ENCODE measurements around the gene CSRP1.

Gene CSRP1

DNA sequence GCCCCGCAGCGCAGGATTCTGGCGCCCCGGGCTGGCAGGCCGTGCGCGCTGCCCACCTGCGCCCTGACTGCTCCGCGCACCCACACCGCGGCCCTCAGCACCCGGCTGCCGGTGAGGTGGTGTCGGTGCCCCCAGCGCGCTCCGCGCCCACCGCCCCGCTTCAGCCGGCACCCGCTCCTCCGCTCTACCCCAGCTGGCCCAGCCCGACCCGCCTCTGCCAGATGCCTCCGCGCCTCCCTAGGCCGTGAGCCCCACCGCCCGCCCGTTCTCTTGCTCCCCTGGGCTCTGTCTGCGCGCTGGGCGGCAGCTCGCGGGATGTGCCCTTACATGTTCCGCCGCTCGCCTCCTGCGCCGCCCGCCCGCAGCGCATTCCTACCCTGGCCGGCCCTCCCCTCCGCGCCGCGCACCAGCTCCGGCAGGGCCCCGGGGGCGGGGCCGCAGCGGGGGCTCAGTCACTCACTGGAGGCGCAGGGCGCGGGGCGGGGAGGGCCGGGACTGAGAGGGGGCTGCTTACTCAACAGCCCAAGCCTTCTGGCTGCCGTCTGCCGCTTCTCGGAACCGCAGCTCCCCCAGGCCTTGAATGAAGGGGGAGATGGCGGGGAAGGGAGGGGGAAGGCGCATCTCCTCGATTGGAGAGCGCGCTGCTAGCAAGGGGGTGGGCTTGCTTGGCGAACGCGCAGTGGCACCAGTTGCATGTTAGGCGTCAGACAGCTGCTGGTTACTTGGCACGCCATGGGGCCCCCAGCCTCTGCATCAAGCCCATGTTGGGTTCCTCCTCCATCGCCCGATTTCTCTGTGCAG is 37.9 kb downstream of the CSRP1 start, which contains the start of gene PHLDA3:
TSS of gene PHLDA3 (minus strand) at position 345 of the 801 bp plus-strand sequence. CDS start 402 bp downstream, outside the sequence.
- TF ChIP-seq SIN3A (IDR thresholded peaks at IDR 0.05; ENCODE audit: borderline replicate concordance, insufficient read depth, low read length) (no peak), TAF1 (IDR thresholded peaks at IDR 0.05; ENCODE audit: borderline replicate concordance, insufficient read depth, low read length) (no peak), POLR2AphosphoS5 (IDR thresholded peaks at IDR 0.05; ENCODE audit: low read depth, low read length) (no peak), FOXP2 (optimal IDR thresholded peaks at IDR 0.05; ENCODE audit: borderline replicate concordance, extremely low read depth, extremely low read length, insufficient read depth) (no peak)
- TF ChIP-seq, protein P1, sequence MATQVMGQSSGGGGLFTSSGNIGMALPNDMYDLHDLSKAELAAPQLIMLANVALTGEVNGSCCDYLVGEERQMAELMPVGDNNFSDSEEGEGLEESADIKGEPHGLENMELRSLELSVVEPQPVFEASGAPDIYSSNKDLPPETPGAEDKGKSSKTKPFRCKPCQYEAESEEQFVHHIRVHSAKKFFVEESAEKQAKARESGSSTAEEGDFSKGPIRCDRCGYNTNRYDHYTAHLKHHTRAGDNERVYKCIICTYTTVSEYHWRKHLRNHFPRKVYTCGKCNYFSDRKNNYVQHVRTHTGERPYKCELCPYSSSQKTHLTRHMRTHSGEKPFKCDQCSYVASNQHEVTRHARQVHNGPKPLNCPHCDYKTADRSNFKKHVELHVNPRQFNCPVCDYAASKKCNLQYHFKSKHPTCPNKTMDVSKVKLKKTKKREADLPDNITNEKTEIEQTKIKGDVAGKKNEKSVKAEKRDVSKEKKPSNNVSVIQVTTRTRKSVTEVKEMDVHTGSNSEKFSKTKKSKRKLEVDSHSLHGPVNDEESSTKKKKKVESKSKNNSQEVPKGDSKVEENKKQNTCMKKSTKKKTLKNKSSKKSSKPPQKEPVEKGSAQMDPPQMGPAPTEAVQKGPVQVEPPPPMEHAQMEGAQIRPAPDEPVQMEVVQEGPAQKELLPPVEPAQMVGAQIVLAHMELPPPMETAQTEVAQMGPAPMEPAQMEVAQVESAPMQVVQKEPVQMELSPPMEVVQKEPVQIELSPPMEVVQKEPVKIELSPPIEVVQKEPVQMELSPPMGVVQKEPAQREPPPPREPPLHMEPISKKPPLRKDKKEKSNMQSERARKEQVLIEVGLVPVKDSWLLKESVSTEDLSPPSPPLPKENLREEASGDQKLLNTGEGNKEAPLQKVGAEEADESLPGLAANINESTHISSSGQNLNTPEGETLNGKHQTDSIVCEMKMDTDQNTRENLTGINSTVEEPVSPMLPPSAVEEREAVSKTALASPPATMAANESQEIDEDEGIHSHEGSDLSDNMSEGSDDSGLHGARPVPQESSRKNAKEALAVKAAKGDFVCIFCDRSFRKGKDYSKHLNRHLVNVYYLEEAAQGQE (IDR thresholded peaks at IDR 0.05; ENCODE audit: insufficient read depth in 1 of 2, low read depth in 2 of 2, low read length in 2 of 2) = no peak

DNA sequence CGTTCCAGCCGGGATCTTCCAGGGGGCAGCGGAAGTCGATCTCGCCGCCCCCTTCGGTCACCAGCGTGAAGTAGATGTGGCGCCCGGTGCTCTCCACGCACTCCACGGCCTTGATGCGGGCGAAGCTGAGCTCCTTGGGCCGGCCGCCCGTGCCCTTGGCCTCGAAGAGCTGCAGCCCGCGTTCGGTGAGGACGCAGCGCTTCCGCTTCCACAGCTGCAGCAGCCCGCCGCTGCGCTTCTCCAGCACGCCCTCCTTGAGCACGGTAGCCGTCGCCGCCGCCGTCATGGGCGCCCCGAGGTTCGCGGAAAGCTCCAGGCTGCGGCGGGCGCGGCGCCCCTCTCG is 38.5 kb downstream of the CSRP1 start:
- TF ChIP-seq POLR2AphosphoS5 (IDR thresholded peaks at IDR 0.05; ENCODE audit: low read depth, low read length) (no peak), TAF1 (IDR thresholded peaks at IDR 0.05; ENCODE audit: borderline replicate concordance, insufficient read depth, low read length) (no peak), FOXP2 (optimal IDR thresholded peaks at IDR 0.05; ENCODE audit: borderline replicate concordance, extremely low read depth, extremely low read length, insufficient read depth) (no peak)

DNA sequence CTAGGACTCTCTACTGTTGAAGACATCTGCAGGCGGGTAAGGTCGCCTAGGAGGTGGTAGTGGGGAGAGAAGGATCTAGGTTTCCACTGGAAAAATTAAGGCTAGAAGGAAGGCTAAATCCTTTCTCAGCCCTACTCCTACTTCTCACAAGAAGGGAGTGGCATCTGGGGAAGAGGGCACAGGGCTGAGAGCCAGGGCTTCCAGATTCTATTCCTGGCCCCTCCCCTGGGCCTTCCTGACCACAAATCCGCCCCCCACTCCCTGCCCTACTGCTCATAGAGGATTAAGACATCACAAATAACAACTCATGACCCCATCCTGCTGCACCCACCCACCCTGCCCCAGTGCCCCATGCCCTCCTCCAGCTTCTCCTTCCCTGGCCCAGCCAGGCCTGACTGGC is 40.4 kb downstream of the CSRP1 start:
- no peak for TF ChIP-seq SIN3A (IDR thresholded peaks at IDR 0.05; ENCODE audit: borderline replicate concordance, insufficient read depth, low read length)
- TF ChIP-seq, protein P1 (IDR thresholded peaks at IDR 0.05; ENCODE audit: insufficient read depth in 1 of 2, low read depth in 2 of 2, low read length in 2 of 2) = no peak
- TF ChIP-seq TAF1 (IDR thresholded peaks at IDR 0.05; ENCODE audit: borderline replicate concordance, insufficient read depth, low read length) = no peak
- no peak for TF ChIP-seq FOXP2 (optimal IDR thresholded peaks at IDR 0.05; ENCODE audit: borderline replicate concordance, extremely low read depth, extremely low read length, insufficient read depth)
- no peak for TF ChIP-seq POLR2AphosphoS5 (IDR thresholded peaks at IDR 0.05; ENCODE audit: low read depth, low read length)

DNA sequence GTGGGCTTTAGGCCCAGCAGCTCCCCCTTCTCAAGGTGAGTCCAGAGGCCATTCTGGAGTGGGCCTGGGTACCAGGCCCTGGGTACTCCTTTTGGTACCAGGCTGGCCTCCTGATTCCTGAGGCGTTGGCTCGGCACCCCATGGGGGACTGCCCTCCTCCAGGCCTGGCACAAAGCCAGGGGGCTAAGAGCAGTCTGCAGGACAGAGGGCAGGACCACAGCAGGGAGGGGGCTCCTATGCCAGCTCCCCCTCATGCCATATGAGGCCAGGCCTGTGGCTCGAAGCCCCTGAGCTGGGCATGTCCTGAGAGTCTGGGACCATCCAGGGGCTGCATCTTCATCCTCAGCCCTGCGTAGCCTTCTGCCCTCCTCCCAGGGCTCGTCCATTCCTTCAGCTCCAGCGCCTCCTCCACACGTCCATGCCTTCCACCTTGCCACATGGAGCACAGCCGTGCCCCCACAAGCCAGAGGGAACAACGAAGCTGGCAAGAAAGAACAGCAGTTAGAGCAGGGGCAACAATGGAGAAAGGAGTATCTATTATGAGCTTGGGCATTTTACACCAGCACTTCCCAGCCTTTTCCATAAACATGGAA is 41.1 kb downstream of the CSRP1 start:
- TF ChIP-seq POLR2AphosphoS5 (IDR thresholded peaks at IDR 0.05; ENCODE audit: low read depth, low read length) (no peak), TAF1 (IDR thresholded peaks at IDR 0.05; ENCODE audit: borderline replicate concordance, insufficient read depth, low read length) (no peak), SIN3A (IDR thresholded peaks at IDR 0.05; ENCODE audit: borderline replicate concordance, insufficient read depth, low read length) (no peak), FOXP2 (optimal IDR thresholded peaks at IDR 0.05; ENCODE audit: borderline replicate concordance, extremely low read depth, extremely low read length, insufficient read depth) (no peak)
- TF ChIP-seq, protein P1 (IDR thresholded peaks at IDR 0.05; ENCODE audit: insufficient read depth in 1 of 2, low read depth in 2 of 2, low read length in 2 of 2) = no peak

DNA sequence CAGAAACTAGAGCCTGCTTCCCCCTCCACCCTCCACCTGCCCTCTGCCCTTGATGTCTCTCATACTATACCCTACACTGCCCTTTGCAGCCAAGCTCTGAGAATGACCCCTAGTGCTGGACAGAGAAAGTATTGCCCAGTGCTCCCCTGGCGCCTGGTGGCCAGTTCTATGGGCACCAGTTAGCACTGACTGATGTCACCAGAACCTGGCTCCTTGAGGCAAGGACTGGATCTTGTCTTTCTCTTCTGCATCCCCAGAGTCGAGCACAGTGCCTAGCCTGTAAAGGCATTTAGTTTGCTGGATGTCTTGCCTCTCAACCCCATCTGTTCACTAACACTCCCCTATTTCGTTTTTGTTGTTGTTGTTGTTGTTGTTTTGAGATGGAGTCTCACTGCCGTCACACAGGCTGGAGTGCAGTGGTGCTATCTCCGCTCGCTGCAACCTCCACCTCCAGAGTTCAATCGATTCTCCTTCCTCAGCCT is 43.8 kb downstream of the CSRP1 start:
- TF ChIP-seq, protein P1 (IDR thresholded peaks at IDR 0.05; ENCODE audit: insufficient read depth in 1 of 2, low read depth in 2 of 2, low read length in 2 of 2) = 0 out of 4 replicates have a peak, but pooled peaks of 1 of the 2 experiments have one; percentile 40
- no peak for TF ChIP-seq FOXP2 (optimal IDR thresholded peaks at IDR 0.05; ENCODE audit: borderline replicate concordance, extremely low read depth, extremely low read length, insufficient read depth)
